ENCODE results near the gene KLHDC4. TPM values are rescaled to one million over a fixed set of nuclear protein-coding genes. Genes with fewer than 3 reads are reported as not detected.
"Not testable (repeated sequence)": the region's sequence is repeated elsewhere in the genome, so short reads cannot be mapped to it uniquely, and the experiment has no call there.

The KLHDC4 gene
- total and polyA plus RNA-seq, 7 experiments from 2014 or later = 20.0 to 110 (median 83.0) TPM

- Mint-ChIP-seq H3K27ac (peak overlapping the region; percentile 51 to 96 (median 89)), H3K4me3 (peak overlapping the region in 9 of 10 donors; percentile 54 to 84 (median 63)), H3K36me3 (peaks cover 0 to 9% (median 0%) of the 10 kb centered on the region in 5 donors), H3K9me3 (peaks cover 0 to 17% (median 3%) of the 10 kb centered on the region in 11 donors), H3K27me3 (no peaks in the 10 kb centered on the region), H3K4me1 (peaks cover 12 to 62% (median 38%) of the 10 kb centered on the region in 7 donors)
- POLR2A ChIA-PET = interaction anchor here (0.6 to 4.2 kb wide), 8 partner anchors 10 to 1337 kb away, joined by 3 to 52 read pairs (median 4); partner anchors contain the start of genes KLHDC4 and SLC7A5
- Histone ChIP-seq H3K9me3 (ENCODE audit: control insufficient read depth in 2 of 3, low read length in 3 of 3) (no peaks in the 10 kb centered on the region), H3K27ac (ENCODE audit: low read depth, low read length) (no peak overlapping the region), H3K4me3 (ENCODE audit: low read length) (no peak overlapping the region), H3K27me3 (ENCODE audit: control insufficient read depth in 2 of 2, insufficient read depth in 2 of 2, low read length in 2 of 2) (no peaks in the 10 kb centered on the region), H3K4me1 (ENCODE audit: control insufficient read depth in 2 of 2, insufficient read depth in 2 of 2, low read length in 2 of 2) (peaks cover 17 to 33% of the 10 kb centered on the region in 2 donors), H3K36me3 (ENCODE audit: control insufficient read depth in 2 of 3, insufficient read depth in 3 of 3, low read length in 3 of 3) (no peaks in the 10 kb centered on the region)
- CTCF ChIA-PET = interaction anchor here (0.6 to 4.2 kb wide), 29 partner anchors 10 to 1217 kb away, joined by 3 to 138 read pairs (median 5); partner anchors contain the start of genes KLHDC4 and SLC7A5
- peak; percentile 94 for ATAC-seq
- intact Hi-C loops (cut with micrococcal nuclease) = loop anchor here (1.0 to 5.0 kb wide), 9 partner anchors 14 to 783 kb away; partner anchors contain the start of genes BANP (in 1 of the 2) and KLHDC4 (in 1 of the 2)
- DNase-seq = peak; percentile 83 to 96 (median 88)
Measured at GRCh38 chr16:87778830-87779579, 13.2 kb upstream of the KLHDC4 start.

- peaks cover 17 to 33% of the 10 kb centered on the region in 2 donors for H3K4me1 ChIP-seq (ENCODE audit: control insufficient read depth in 2 of 2, insufficient read depth in 2 of 2, low read length in 2 of 2)
- ChIA-PET POLR2A (interaction anchor here (0.6 to 4.2 kb wide), 6 partner anchors 10 to 128 kb away, joined by 3 to 52 read pairs (median 10); partner anchors contain the start of genes KLHDC4 and SLC7A5), CTCF (interaction anchor here (0.6 to 4.2 kb wide), 24 partner anchors 9 to 1217 kb away, joined by 3 to 138 read pairs (median 6); partner anchors contain the start of genes KLHDC4 and SLC7A5)
- peaks cover 0 to 17% (median 3%) of the 10 kb centered on the region in 11 donors for H3K9me3 Mint-ChIP-seq
- peaks cover 12 to 63% (median 38%) of the 10 kb centered on the region in 7 donors for H3K4me1 Mint-ChIP-seq
- ATAC-seq = no peak
- peak overlapping the region in 5 of 9 donors; percentile 17 to 96 (median 46) for H3K27ac Mint-ChIP-seq
- no peak overlapping the region for H3K27ac ChIP-seq (ENCODE audit: low read depth, low read length)
- H3K36me3 Mint-ChIP-seq = peaks cover 0 to 9% (median 0%) of the 10 kb centered on the region in 5 donors
- H3K27me3 Mint-ChIP-seq = no peaks in the 10 kb centered on the region
- H3K27me3 ChIP-seq (ENCODE audit: control insufficient read depth in 2 of 2, insufficient read depth in 2 of 2, low read length in 2 of 2) = no peaks in the 10 kb centered on the region
- no peaks in the 10 kb centered on the region for H3K9me3 ChIP-seq (ENCODE audit: control insufficient read depth in 2 of 3, low read length in 3 of 3)
- intact Hi-C loops (cut with micrococcal nuclease) = loop anchor here in 1 of 2 donors (5.0 kb wide), 1 partner anchor 784 kb away; no protein-coding TSS in a partner anchor
- H3K36me3 ChIP-seq (ENCODE audit: control insufficient read depth in 2 of 3, insufficient read depth in 3 of 3, low read length in 3 of 3) = no peaks in the 10 kb centered on the region
- H3K4me3 Mint-ChIP-seq = peak overlapping the region in 4 of 10 donors; percentile 54 to 84 (median 67)
- DNase-seq = peak in 1 of 9 donors; percentile 26
- H3K4me3 ChIP-seq (ENCODE audit: low read length) = no peak overlapping the region
Measured at GRCh38 chr16:87778476-87778829, 12.7 kb upstream of the KLHDC4 start.

GRCh38 chr16:87773836-87774235, 8.1 kb upstream of the KLHDC4 start:
- H3K9me3 Mint-ChIP-seq; POLR2A ChIA-PET; H3K9me3 ChIP-seq (ENCODE audit: control insufficient read depth in 2 of 3, low read length in 3 of 3); DNase-seq; H3K27ac Mint-ChIP-seq; H3K4me1 ChIP-seq (ENCODE audit: control insufficient read depth in 2 of 2, insufficient read depth in 2 of 2, low read length in 2 of 2); H3K27ac ChIP-seq (ENCODE audit: low read depth, low read length); H3K36me3 ChIP-seq (ENCODE audit: control insufficient read depth in 2 of 3, insufficient read depth in 3 of 3, low read length in 3 of 3); H3K36me3 Mint-ChIP-seq; H3K4me3 Mint-ChIP-seq; H3K27me3 Mint-ChIP-seq; ATAC-seq; intact Hi-C loops (cut with micrococcal nuclease); H3K4me3 ChIP-seq (ENCODE audit: low read length); H3K27me3 ChIP-seq (ENCODE audit: control insufficient read depth in 2 of 2, insufficient read depth in 2 of 2, low read length in 2 of 2): not testable (repeated sequence)
- CTCF ChIA-PET = interaction anchor here (1.0 to 1.3 kb wide), 2 partner anchors 98 to 114 kb away, joined by 4 to 5 read pairs; no protein-coding TSS in a partner anchor
- H3K4me1 Mint-ChIP-seq = peaks cover 4 to 33% (median 17%) of the 10 kb centered on the region in 7 donors

GRCh38 chr16:87767456-87767855, 1.7 kb upstream of the KLHDC4 start:
- ChIA-PET CTCF (interaction anchor here (0.6 to 3.5 kb wide), 5 partner anchors 12 to 374 kb away, joined by 3 to 35 read pairs (median 6); no protein-coding TSS in a partner anchor), POLR2A (interaction anchor here (1.2 kb wide), 1 partner anchor 54 kb away, joined by 3 read pairs; no protein-coding TSS in a partner anchor)
- not testable (repeated sequence) for H3K36me3 Mint-ChIP-seq; H3K27me3 ChIP-seq (ENCODE audit: control insufficient read depth in 2 of 2, insufficient read depth in 2 of 2, low read length in 2 of 2); H3K4me3 ChIP-seq (ENCODE audit: low read length); ATAC-seq; H3K9me3 Mint-ChIP-seq; DNase-seq; H3K27me3 Mint-ChIP-seq; H3K27ac ChIP-seq (ENCODE audit: low read depth, low read length); H3K9me3 ChIP-seq (ENCODE audit: control insufficient read depth in 2 of 3, low read length in 3 of 3)
- Mint-ChIP-seq H3K4me1 (peaks cover 18 to 37% (median 28%) of the 10 kb centered on the region in 7 donors), H3K27ac (peak overlapping the region in 7 of 9 donors; percentile 16 to 100 (median 48)), H3K4me3 (peak overlapping the region in 9 of 10 donors; percentile 55 to 100 (median 99))
- peaks cover 0 to 23% (median 5%) of the 10 kb centered on the region in 3 experiments for H3K36me3 ChIP-seq (ENCODE audit: control insufficient read depth in 2 of 3, insufficient read depth in 3 of 3, low read length in 3 of 3)
- intact Hi-C loops (cut with micrococcal nuclease) = loop anchor here (5.0 to 10.0 kb wide), 3 partner anchors 65 to 1203 kb away; partner anchors contain the start of genes C16orf95 (in 1 of the 2) and FOXC2 (in 1 of the 2)
- H3K4me1 ChIP-seq (ENCODE audit: control insufficient read depth in 2 of 2, insufficient read depth in 2 of 2, low read length in 2 of 2) = peaks cover 25 to 31% of the 10 kb centered on the region in 2 donors

GRCh38 chr16:87766485-87766797, 655 bp upstream of the KLHDC4 start:
- H3K4me3 Mint-ChIP-seq = peak overlapping the region; percentile 96 to 100 (median 99)
- Histone ChIP-seq H3K9me3 (ENCODE audit: control insufficient read depth in 2 of 3, low read length in 3 of 3) (no peaks in the 10 kb centered on the region), H3K36me3 (ENCODE audit: control insufficient read depth in 2 of 3, insufficient read depth in 3 of 3, low read length in 3 of 3) (peaks cover 0 to 33% (median 5%) of the 10 kb centered on the region in 3 experiments), H3K4me1 (ENCODE audit: control insufficient read depth in 2 of 2, insufficient read depth in 2 of 2, low read length in 2 of 2) (peaks cover 25 to 40% of the 10 kb centered on the region in 2 donors), H3K4me3 (ENCODE audit: low read length) (peak overlapping the region; percentile 71), H3K27ac (ENCODE audit: low read depth, low read length) (peak overlapping the region; percentile 93), H3K27me3 (ENCODE audit: control insufficient read depth in 2 of 2, insufficient read depth in 2 of 2, low read length in 2 of 2) (no peaks in the 10 kb centered on the region)
- ATAC-seq (no peak), DNase-seq (no peak)
- intact Hi-C loops (cut with micrococcal nuclease) = loop anchor here (1.0 to 10.0 kb wide), 4 partner anchors 64 to 1202 kb away; partner anchors contain the start of genes BANP (in 1 of the 2), C16orf95 (in 1 of the 2) and FOXC2 (in 1 of the 2)
- H3K4me1 Mint-ChIP-seq = peaks cover 24 to 47% (median 38%) of the 10 kb centered on the region in 7 donors
- ChIA-PET POLR2A (interaction anchor here (0.6 to 3.8 kb wide), 11 partner anchors 8 to 801 kb away, joined by 3 to 23 read pairs (median 4); partner anchors contain the start of gene SLC7A5), CTCF (interaction anchor here (1.1 to 1.9 kb wide), 3 partner anchors 13 to 105 kb away, joined by 3 to 6 read pairs (median 6); no protein-coding TSS in a partner anchor)
- peak overlapping the region; percentile 95 to 100 (median 99) for H3K27ac Mint-ChIP-seq
- no peaks in the 10 kb centered on the region for H3K9me3 Mint-ChIP-seq
- peaks cover 0 to 19% (median 11%) of the 10 kb centered on the region in 5 donors for H3K36me3 Mint-ChIP-seq
- H3K27me3 Mint-ChIP-seq = no peaks in the 10 kb centered on the region

GRCh38 chr16:87765473-87765775, 362 bp downstream of the KLHDC4 start:
- peak in 6 of 9 donors; percentile 46 to 70 (median 57) for DNase-seq
- H3K27ac Mint-ChIP-seq = peak overlapping the region; percentile 93 to 100 (median 99)
- peaks cover 25 to 45% of the 10 kb centered on the region in 2 donors for H3K4me1 ChIP-seq (ENCODE audit: control insufficient read depth in 2 of 2, insufficient read depth in 2 of 2, low read length in 2 of 2)

More at GRCh38 chr16:87765473-87765775, 362 bp downstream of the KLHDC4 start:
- Histone ChIP-seq H3K27me3 (ENCODE audit: control insufficient read depth in 2 of 2, insufficient read depth in 2 of 2, low read length in 2 of 2) (no peaks in the 10 kb centered on the region), H3K36me3 (ENCODE audit: control insufficient read depth in 2 of 3, insufficient read depth in 3 of 3, low read length in 3 of 3) (peaks cover 0 to 40% (median 5%) of the 10 kb centered on the region in 3 experiments), H3K9me3 (ENCODE audit: control insufficient read depth in 2 of 3, low read length in 3 of 3) (no peaks in the 10 kb centered on the region), H3K27ac (ENCODE audit: low read depth, low read length) (peak overlapping the region; percentile 93), H3K4me3 (ENCODE audit: low read length) (peak overlapping the region; percentile 71)
- H3K36me3 Mint-ChIP-seq = peaks cover 0 to 25% (median 12%) of the 10 kb centered on the region in 5 donors
- peak; percentile 74 for ATAC-seq
- no peaks in the 10 kb centered on the region for H3K27me3 Mint-ChIP-seq
- CTCF ChIA-PET = interaction anchor here (0.5 to 1.9 kb wide), 5 partner anchors 14 to 1202 kb away, joined by 3 to 6 read pairs (median 3); no protein-coding TSS in a partner anchor
- intact Hi-C loops (cut with micrococcal nuclease) = loop anchor here (1.0 to 10.0 kb wide), 9 partner anchors 14 to 1202 kb away; partner anchors contain the start of genes C16orf95 (in 1 of the 2), FOXC2 (in 1 of the 2), ZC3H18 (in 1 of the 2) and ZCCHC14 (in 1 of the 2)
- peaks cover 24 to 51% (median 41%) of the 10 kb centered on the region in 7 donors for H3K4me1 Mint-ChIP-seq
- POLR2A ChIA-PET = interaction anchor here (0.8 to 3.8 kb wide), 14 partner anchors 9 to 1202 kb away, joined by 3 to 23 read pairs (median 4); partner anchors contain the start of gene SLC7A5
- H3K9me3 Mint-ChIP-seq = no peaks in the 10 kb centered on the region
- H3K4me3 Mint-ChIP-seq = peak overlapping the region; percentile 95 to 100 (median 99)
